Activated naive CD8-positive, alpha-beta T cell treated with anti-CD3 and anti-CD28 coated beads, Interleukin-2, amount 50 U/mL, for 24 hours (primary cell): ENCODE results near the gene SP140L.

Experiments used
- ATAC-seq: fragments of 150-1000 bp; cut with Tn5 transposase; one replicate; pipeline ENCODE4 v1.10.0; 2021
- DNase-seq: peaks from one replicate; pipeline ENCODE4 v3.0.0; 2021
- H3K27ac Mint-ChIP-seq: one replicate; pipeline ENCODE4 v1.8.0; 2021; ENCODE audit warnings: mild to moderate bottlenecking, mixed read lengths
- H3K27me3 Mint-ChIP-seq: one replicate; pipeline ENCODE4 v1.8.0; 2021; ENCODE audit warnings: mixed read lengths
- H3K36me3 Mint-ChIP-seq: one replicate; pipeline ENCODE4 v1.8.0; 2021; ENCODE audit warnings: low read depth, mixed read lengths
- H3K4me1 Mint-ChIP-seq: one replicate; pipeline ENCODE4 v1.8.0; 2021; ENCODE audit warnings: mixed read lengths
- H3K4me3 Mint-ChIP-seq: one replicate; pipeline ENCODE4 v1.8.0; 2021; ENCODE audit warnings: mild to moderate bottlenecking, moderate library complexity, mixed read lengths
- H3K9me3 Mint-ChIP-seq: one replicate; pipeline ENCODE4 v1.8.0; 2021; ENCODE audit warnings: mixed read lengths

The SP140L gene

GRCh38 chr2:230317366-230317765 is 9.6 kb upstream of the SP140L start:
- Mint-ChIP-seq H3K27ac (peak overlapping the region; percentile 90), H3K4me3 (no peak overlapping the region), H3K27me3 (no peaks in the 10 kb centered on the region), H3K9me3 (no peaks in the 10 kb centered on the region), H3K4me1 (peaks cover 49% of the 10 kb centered on the region), H3K36me3 (peaks cover 27% of the 10 kb centered on the region)
- no peak for ATAC-seq
- no peak for DNase-seq

DNA sequence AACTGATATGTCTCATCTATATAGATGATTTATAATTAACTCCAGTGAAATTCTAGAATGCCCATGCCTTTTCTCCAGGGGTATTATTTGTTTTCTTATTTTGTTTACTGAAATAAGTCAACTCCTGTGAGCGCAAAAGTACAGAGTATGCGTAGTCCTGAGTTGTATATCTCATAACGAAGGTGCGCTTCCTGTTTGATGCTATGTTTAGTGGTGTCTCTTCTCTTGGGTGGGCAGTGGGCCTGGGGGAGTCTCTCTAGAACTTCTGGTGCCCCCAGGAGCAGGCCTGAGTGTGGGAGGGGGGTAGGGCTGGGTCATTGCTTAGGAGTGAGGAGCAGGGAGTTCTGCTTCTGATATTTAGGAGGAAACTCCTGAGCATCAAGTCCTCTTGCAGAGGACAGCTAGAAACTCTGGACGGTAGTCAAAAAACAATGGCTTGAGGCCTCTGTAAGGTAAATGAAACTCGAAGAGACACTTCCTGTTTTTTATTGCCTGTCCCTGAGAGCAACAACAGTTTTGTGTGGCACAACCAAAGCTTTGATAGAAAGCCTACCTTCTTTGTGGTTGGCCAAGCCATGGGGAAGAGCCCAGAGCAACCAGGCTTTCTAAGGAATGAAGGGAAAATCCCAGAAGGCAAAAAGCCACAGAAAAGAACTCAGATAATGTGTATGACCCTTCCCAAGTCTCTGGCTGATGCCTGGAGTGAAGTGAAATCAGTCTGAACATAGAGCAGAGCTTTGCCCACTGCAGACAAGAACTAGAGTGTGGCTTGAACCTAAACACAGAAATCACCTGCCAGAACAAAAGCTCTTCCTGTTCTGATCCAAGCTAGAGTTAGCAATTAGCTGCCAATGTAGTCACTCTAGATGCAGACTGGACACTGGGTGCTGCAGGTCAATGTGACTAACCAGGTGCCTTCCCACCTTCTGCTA is 8.5 kb upstream of the SP140L start:
- Mint-ChIP-seq H3K27me3 (no peaks in the 10 kb centered on the region), H3K4me1 (peaks cover 52% of the 10 kb centered on the region), H3K4me3 (peak overlapping the region; percentile 58), H3K36me3 (peaks cover 19% of the 10 kb centered on the region), H3K9me3 (peaks cover 5% of the 10 kb centered on the region), H3K27ac (peak overlapping the region; percentile 90)
- ATAC-seq (no peak), DNase-seq (no peak)

GRCh38 chr2:230319211-230319862 is 7.7 kb upstream of the SP140L start:
- Mint-ChIP-seq H3K4me1 (peaks cover 52% of the 10 kb centered on the region), H3K36me3 (peaks cover 14% of the 10 kb centered on the region), H3K9me3 (peaks cover 5% of the 10 kb centered on the region), H3K4me3 (peak overlapping the region; percentile 58), H3K27me3 (no peaks in the 10 kb centered on the region), H3K27ac (peak overlapping the region; percentile 90)
- DNase-seq = peak; percentile 68
- ATAC-seq = peak; percentile 98

- no peak for ATAC-seq
- H3K9me3 Mint-ChIP-seq = peaks cover 5% of the 10 kb centered on the region
These were observed 6.0 kb upstream of the SP140L start for GRCh38 chr2:230321031-230321430.

GRCh38 chr2:230322561-230323384 is 4.2 kb upstream of the SP140L start:
- H3K9me3 Mint-ChIP-seq = peaks cover 5% of the 10 kb centered on the region
- H3K36me3 Mint-ChIP-seq = peaks cover 8% of the 10 kb centered on the region
- H3K4me3 Mint-ChIP-seq = no peak overlapping the region
- no peaks in the 10 kb centered on the region for H3K27me3 Mint-ChIP-seq
- peaks cover 66% of the 10 kb centered on the region for H3K4me1 Mint-ChIP-seq
- DNase-seq (no peak), ATAC-seq (no peak)
- no peak overlapping the region for H3K27ac Mint-ChIP-seq

More at GRCh38 chr2:230321031-230321430, 6.0 kb upstream of the SP140L start:
- no peak for DNase-seq
- H3K27me3 Mint-ChIP-seq = no peaks in the 10 kb centered on the region
- no peak overlapping the region for H3K4me3 Mint-ChIP-seq
- H3K4me1 Mint-ChIP-seq = peaks cover 65% of the 10 kb centered on the region
- H3K36me3 Mint-ChIP-seq = peaks cover 8% of the 10 kb centered on the region
- peak overlapping the region; percentile 18 for H3K27ac Mint-ChIP-seq

DNA sequence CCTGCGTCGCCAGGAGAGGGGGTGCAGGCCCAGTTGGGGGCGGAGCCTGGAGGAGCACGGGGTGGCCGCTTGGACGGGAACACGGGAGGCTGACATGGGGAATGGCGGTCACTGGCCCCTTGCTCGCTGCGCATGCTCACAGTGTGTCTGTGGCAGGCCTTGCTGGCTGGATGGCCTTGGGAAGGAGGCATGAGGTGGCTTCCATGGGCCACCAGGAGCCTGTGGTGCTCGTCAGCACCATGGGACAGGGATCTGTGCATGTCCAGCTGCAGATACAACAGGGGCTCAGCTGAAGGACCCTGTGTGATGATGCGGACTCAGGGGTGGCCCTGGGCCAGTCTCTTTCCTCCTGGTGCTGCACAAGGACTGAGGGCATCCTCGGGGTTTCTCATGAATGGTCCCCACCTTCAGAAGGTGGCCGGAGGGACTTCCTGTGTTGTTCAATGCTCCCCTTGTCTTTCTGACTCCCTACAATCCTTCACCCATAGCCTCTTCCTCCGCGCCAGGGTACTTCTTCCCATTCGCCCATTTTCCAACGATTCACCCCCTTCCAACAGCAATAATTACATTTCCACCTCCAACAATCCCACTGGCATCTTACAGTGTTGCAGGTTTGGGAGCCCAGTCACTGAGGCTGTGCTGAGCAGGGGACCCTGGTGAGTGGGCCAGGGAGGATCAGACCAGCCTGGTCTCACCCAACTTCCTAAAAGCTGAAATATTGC is 3.4 kb upstream of the SP140L start:
- Mint-ChIP-seq H3K4me1 (peaks cover 63% of the 10 kb centered on the region), H3K27ac (no peak overlapping the region), H3K4me3 (no peak overlapping the region), H3K27me3 (no peaks in the 10 kb centered on the region), H3K9me3 (peaks cover 5% of the 10 kb centered on the region), H3K36me3 (peaks cover 8% of the 10 kb centered on the region)
- peak; percentile 43 for DNase-seq
- no peak for ATAC-seq

GRCh38 chr2:230324503-230324902 is 2.5 kb upstream of the SP140L start:
- Mint-ChIP-seq H3K4me1 (peaks cover 63% of the 10 kb centered on the region), H3K27ac (no peak overlapping the region), H3K36me3 (peaks cover 9% of the 10 kb centered on the region), H3K4me3 (no peak overlapping the region), H3K27me3 (no peaks in the 10 kb centered on the region), H3K9me3 (peaks cover 5% of the 10 kb centered on the region)
- no peak for DNase-seq
- no peak for ATAC-seq

- no peak for ATAC-seq
- H3K9me3 Mint-ChIP-seq = peaks cover 5% of the 10 kb centered on the region
- no peaks in the 10 kb centered on the region for H3K27me3 Mint-ChIP-seq
- peaks cover 11% of the 10 kb centered on the region for H3K36me3 Mint-ChIP-seq
- no peak for DNase-seq
- H3K4me3 Mint-ChIP-seq = peak overlapping the region; percentile 94
- H3K27ac Mint-ChIP-seq = peak overlapping the region; percentile 98
- peaks cover 63% of the 10 kb centered on the region for H3K4me1 Mint-ChIP-seq
These were observed 1.4 kb upstream of the SP140L start for GRCh38 chr2:230325316-230326243.

DNA sequence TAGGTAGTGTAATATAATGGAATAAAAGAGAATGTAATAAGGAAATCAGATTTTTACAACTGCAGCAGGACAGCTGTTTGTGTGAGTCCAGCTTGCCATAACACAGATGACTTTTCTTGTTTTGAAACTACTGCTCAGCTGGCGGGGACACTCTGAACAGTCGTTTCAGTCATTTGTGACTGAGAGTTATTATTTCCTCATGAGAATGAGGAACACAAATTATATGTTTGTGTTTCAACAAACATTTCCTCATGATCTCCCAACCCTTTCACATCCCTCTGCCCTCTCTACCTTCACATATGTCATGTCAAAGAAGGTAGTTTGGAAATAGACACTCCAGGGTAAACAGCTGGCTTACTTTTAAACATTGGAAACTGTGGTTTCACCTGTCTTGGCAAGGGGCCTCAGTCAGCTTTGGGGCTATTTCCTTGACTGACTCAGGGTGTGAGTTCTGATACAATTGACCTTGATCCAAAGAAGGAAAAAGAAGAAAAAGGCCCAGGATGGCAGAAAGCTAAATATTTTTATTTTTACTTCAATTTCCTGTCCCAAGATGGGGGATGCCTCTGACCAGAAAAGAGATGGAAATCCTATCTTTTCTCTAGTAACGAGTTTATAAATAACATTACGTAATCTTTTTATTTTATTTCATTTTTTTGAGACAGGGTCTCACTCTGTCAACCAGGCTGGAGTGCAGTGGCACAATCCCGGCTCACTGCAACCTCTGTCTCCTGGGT is 593 bp downstream of the SP140L start:
- Mint-ChIP-seq H3K9me3 (peaks cover 4% of the 10 kb centered on the region), H3K4me3 (peak overlapping the region; percentile 94), H3K27me3 (no peaks in the 10 kb centered on the region), H3K27ac (peak overlapping the region; percentile 98), H3K36me3 (peaks cover 18% of the 10 kb centered on the region), H3K4me1 (peaks cover 64% of the 10 kb centered on the region)
- peak; percentile 24 for ATAC-seq
- DNase-seq = no peak

DNA sequence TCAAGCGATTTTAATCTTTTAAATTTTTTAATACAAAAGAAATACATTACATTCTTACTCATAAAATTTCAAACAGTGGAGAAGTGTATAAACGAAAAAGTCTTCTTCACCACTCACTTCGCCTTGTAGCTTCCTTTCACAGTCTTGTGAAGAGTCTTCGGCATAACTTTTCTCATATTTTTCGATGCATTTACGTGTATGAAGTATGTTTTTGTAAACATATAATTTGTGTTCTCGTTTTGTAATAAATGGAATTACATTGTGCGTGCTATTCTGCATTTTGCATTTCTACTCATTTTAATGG is 1.1 kb downstream of the SP140L start:
- Mint-ChIP-seq H3K36me3 (peaks cover 23% of the 10 kb centered on the region), H3K27me3 (no peaks in the 10 kb centered on the region), H3K9me3 (no peaks in the 10 kb centered on the region), H3K4me1 (peaks cover 67% of the 10 kb centered on the region), H3K4me3 (peak overlapping the region; percentile 94), H3K27ac (peak overlapping the region; percentile 69)
- DNase-seq (no peak), ATAC-seq (no peak)

- H3K9me3 Mint-ChIP-seq = peaks cover 4% of the 10 kb centered on the region
- no peak for ATAC-seq
- DNase-seq = no peak
- peak overlapping the region; percentile 94 for H3K4me3 Mint-ChIP-seq
- H3K36me3 Mint-ChIP-seq = peaks cover 37% of the 10 kb centered on the region
- H3K4me1 Mint-ChIP-seq = peaks cover 81% of the 10 kb centered on the region
- H3K27ac Mint-ChIP-seq = peak overlapping the region; percentile 69
- no peaks in the 10 kb centered on the region for H3K27me3 Mint-ChIP-seq
These were observed 3.1 kb downstream of the SP140L start for GRCh38 chr2:230329946-230330605.

GRCh38 chr2:230330725-230331124 is 3.7 kb downstream of the SP140L start:
- Mint-ChIP-seq H3K27me3 (no peaks in the 10 kb centered on the region), H3K36me3 (peaks cover 44% of the 10 kb centered on the region), H3K27ac (peak overlapping the region; percentile 17), H3K9me3 (peaks cover 4% of the 10 kb centered on the region), H3K4me3 (peak overlapping the region; percentile 22), H3K4me1 (peaks cover 81% of the 10 kb centered on the region)
- ATAC-seq (no peak), DNase-seq (no peak)
